ENCODE data around the gene CYP4F2.

GRCh38 chr19:15859187-15859586, 38.7 kb downstream of the CYP4F2 start:
- no peak for TF ChIP-seq EZH2 (IDR thresholded peaks at IDR 0.05)
- no peak for TF ChIP-seq POLR2AphosphoS5 (IDR thresholded peaks at IDR 0.05; ENCODE audit: borderline replicate concordance, low read depth, low read length)
- TF ChIP-seq FOXP2 (optimal IDR thresholded peaks at IDR 0.05; ENCODE audit: control extremely low read depth, extremely low read length, insufficient read depth) = no peak

All from SK-N-MC (cell line).